Endodermal cell (in vitro differentiated cells): ENCODE data around the gene SYNE1. TPM values are rescaled to one million over a fixed set of nuclear protein-coding genes. Genes with fewer than 3 reads are reported as not detected.
A peak's percentile ranks its signal among the peaks of the same experiment; 100 is the strongest.

ENCODE experiments used
- DNase-seq: peaks from one replicate; pipeline ENCODE4 v3.0.0-alpha.2; 2017
- H3K27ac ChIP-seq: 2 replicates; pipeline ENCODE4 v1.5.1; 2013; ENCODE audit warnings: mild to moderate bottlenecking, low read depth, low read length, moderate library complexity
- H3K27me3 ChIP-seq: 2 replicates; pipeline ENCODE4 v1.6.1; 2013; ENCODE audit warnings: mild to moderate bottlenecking, low read length, moderate library complexity; ENCODE audit not compliant: insufficient read depth, control insufficient read depth, poor library complexity, severe bottlenecking
- H3K36me3 ChIP-seq: 2 replicates; pipeline ENCODE4 v1.7.0; 2013; ENCODE audit warnings: mild to moderate bottlenecking, low read length, moderate library complexity; ENCODE audit not compliant: control insufficient read depth, insufficient read depth
- H3K4me1 ChIP-seq: one replicate; pipeline ENCODE4 v1.7.0; 2013; ENCODE audit warnings: low read length; ENCODE audit not compliant: control insufficient read depth, insufficient read depth
- H3K4me3 ChIP-seq: 2 replicates; pipeline ENCODE4 v1.5.1; 2013; ENCODE audit warnings: mild to moderate bottlenecking, low read length, moderate library complexity
- H3K9ac ChIP-seq: 2 replicates; pipeline ENCODE4 v1.6.1; 2013; ENCODE audit warnings: mild to moderate bottlenecking, low read length, moderate library complexity; ENCODE audit not compliant: poor library complexity, severe bottlenecking; ENCODE audit errors: extremely low read depth
- H3K9me3 ChIP-seq: 2 replicates; pipeline ENCODE4 v1.6.1; 2013; ENCODE audit warnings: mild to moderate bottlenecking, low read length, moderate library complexity; ENCODE audit not compliant: control insufficient read depth
- H3K27ac Mint-ChIP-seq: 2 replicates; pipeline ENCODE4 v1.8.0; 2020; ENCODE audit warnings: mixed read lengths
- H3K27me3 Mint-ChIP-seq: 2 replicates; pipeline ENCODE4 v1.8.0; 2021; ENCODE audit warnings: mild to moderate bottlenecking, mixed read lengths; ENCODE audit not compliant: insufficient read depth
- H3K36me3 Mint-ChIP-seq: 2 replicates; pipeline ENCODE4 v1.8.0; 2020; ENCODE audit warnings: low read depth, mixed read lengths
- H3K4me1 Mint-ChIP-seq: 2 replicates; pipeline ENCODE4 v1.8.0; 2020; ENCODE audit warnings: mixed read lengths
- H3K4me3 Mint-ChIP-seq: 2 replicates; pipeline ENCODE4 v1.8.0; 2020; ENCODE audit warnings: mild to moderate bottlenecking, moderate library complexity, mixed read lengths
- H3K9me3 Mint-ChIP-seq: 2 replicates; pipeline ENCODE4 v1.8.0; 2020; ENCODE audit warnings: mild to moderate bottlenecking, mixed read lengths
- CTCF ChIP-seq: fragments of 200-600 bp; sonication (generic); conservative IDR thresholded peaks from 2 replicates; pipeline ENCODE4 v1.5.0; 2021; ENCODE audit warnings: antibody characterized with exemption, mild to moderate bottlenecking
- WGBS, 2 experiments: methylation state at CpG; one replicate each; pipeline versions ENCODE4 v1.1.5 to v1.1.7; 2013; ENCODE audit warnings: missing lambda C conversion rate in 2 of 2, mixed read lengths in 1 of 2; ENCODE audit not compliant: insufficient coverage in 1 of 2, insufficient read length in 1 of 2; 5-methylcytosine and 5-hydroxymethylcytosine counted together
- total RNA-seq, 2 donors: library from RNA; stranded (reverse); fragmentation: NEBNext Ultra II Directional in 1 of 2; extraction: Animal tissue kit (Norgen Biotek cat#: 25700) in 1 of 2; gene quantifications; 2 replicates in 1 of 2; 3 replicates in 1 of 2; pipeline ENCODE4 v1.2.1, GENCODE V29; 2021

Gene SYNE1
- total RNA-seq, 2 donors from 2014 or later: 7.9 to 9.5 TPM

GRCh38 chr6:152263582-152263981 lies 373.6 kb downstream of the SYNE1 start:
- Histone ChIP-seq H3K4me1 (no peaks in the 10 kb centered on the region), H3K4me3 (peak overlapping the region; percentile 44), H3K27me3 (no peaks in the 10 kb centered on the region), H3K9ac (no peak overlapping the region), H3K9me3 (peaks cover 32% of the 10 kb centered on the region), H3K36me3 (peaks cover 15% of the 10 kb centered on the region), H3K27ac (no peak overlapping the region)
- TF ChIP-seq CTCF: no peak
- Mint-ChIP-seq H3K27ac (no peak overlapping the region), H3K9me3 (peaks cover 28% of the 10 kb centered on the region), H3K4me3 (no peak overlapping the region), H3K4me1 (no peaks in the 10 kb centered on the region), H3K36me3 (peaks cover 24% of the 10 kb centered on the region), H3K27me3 (no peaks in the 10 kb centered on the region)
- no peak for DNase-seq
- WGBS, 2 experiments: 93% methylated on average over 1 of the region's 1 CpG; no CpG with 5 or more reads in 1 of the 2 experiments

- peaks cover 25% of the 10 kb centered on the region for H3K36me3 Mint-ChIP-seq
- Histone ChIP-seq H3K9me3 (peaks cover 32% of the 10 kb centered on the region), H3K4me3 (no peak overlapping the region), H3K9ac (no peak overlapping the region), H3K4me1 (no peaks in the 10 kb centered on the region), H3K27ac (no peak overlapping the region), H3K27me3 (no peaks in the 10 kb centered on the region), H3K36me3 (peaks cover 15% of the 10 kb centered on the region)
- H3K4me1 Mint-ChIP-seq: no peaks in the 10 kb centered on the region
- no peak for DNase-seq
- H3K27me3 Mint-ChIP-seq: no peaks in the 10 kb centered on the region
- H3K9me3 Mint-ChIP-seq: peaks cover 28% of the 10 kb centered on the region
- no peak for TF ChIP-seq CTCF
- no peak overlapping the region for H3K4me3 Mint-ChIP-seq
- no peak overlapping the region for H3K27ac Mint-ChIP-seq
- WGBS, 2 experiments: 85 to 96% methylated on average over 2 to 4 of the region's 4 CpGs
Observed at GRCh38 chr6:152261179-152261578, 376.0 kb downstream of the SYNE1 start.

GRCh38 chr6:152259234-152259633 lies 377.9 kb downstream of the SYNE1 start:
- Histone ChIP-seq H3K9ac (no peak overlapping the region), H3K4me1 (no peaks in the 10 kb centered on the region), H3K36me3 (peaks cover 25% of the 10 kb centered on the region), H3K27me3 (no peaks in the 10 kb centered on the region), H3K9me3 (peaks cover 23% of the 10 kb centered on the region), H3K27ac (no peak overlapping the region), H3K4me3 (no peak overlapping the region)
- no peaks in the 10 kb centered on the region for H3K4me1 Mint-ChIP-seq
- H3K4me3 Mint-ChIP-seq: no peak overlapping the region
- WGBS, 2 experiments: 94 to 97% methylated on average over 3 of the region's 3 CpGs
- H3K36me3 Mint-ChIP-seq: peaks cover 16% of the 10 kb centered on the region
- H3K27me3 Mint-ChIP-seq: no peaks in the 10 kb centered on the region
- no peak overlapping the region for H3K27ac Mint-ChIP-seq
- peaks cover 20% of the 10 kb centered on the region for H3K9me3 Mint-ChIP-seq
- no peak for DNase-seq
- TF ChIP-seq CTCF: no peak
